Stimulated activated CD4-positive, alpha-beta T cell treated with anti-CD3 and anti-CD28 coated beads, TNF-alpha, amount 100 ng/mL, for 4 hours (primary cell): ENCODE measurements around the gene RAPGEF5.

Experiments used
- DNase-seq, 3 experiments: peaks; one replicate each; pipeline ENCODE4 v3.0.0-alpha.2; 2020; ENCODE audit warnings: low read depth in 3 of 3

The RAPGEF5 gene

GRCh38 chr7:22346383-22347107 is 10.4 kb downstream of the RAPGEF5 start:
- DNase-seq: no peak

- no peak for DNase-seq
These were observed 12.3 kb downstream of the RAPGEF5 start for GRCh38 chr7:22344655-22345054.

- no peak for DNase-seq
These were observed 13.3 kb downstream of the RAPGEF5 start for GRCh38 chr7:22343612-22344011.

- DNase-seq: no peak
These were observed 13.9 kb downstream of the RAPGEF5 start for GRCh38 chr7:22343071-22343470.

- DNase-seq: no peak
These were observed 17.1 kb downstream of the RAPGEF5 start for GRCh38 chr7:22339725-22340390.

GRCh38 chr7:22338877-22339276 is 18.1 kb downstream of the RAPGEF5 start:
- no peak for DNase-seq

GRCh38 chr7:22338411-22338810 is 18.5 kb downstream of the RAPGEF5 start:
- no peak for DNase-seq

- no peak for DNase-seq
These were observed 23.2 kb downstream of the RAPGEF5 start for GRCh38 chr7:22333680-22334141.

GRCh38 chr7:22332461-22332870 is 24.5 kb downstream of the RAPGEF5 start:
- DNase-seq: no peak

- no peak for DNase-seq
These were observed 25.2 kb downstream of the RAPGEF5 start for GRCh38 chr7:22331704-22332103.

- no peak for DNase-seq
These were observed 26.1 kb downstream of the RAPGEF5 start for GRCh38 chr7:22330903-22331302.

GRCh38 chr7:22329816-22330524 is 27.0 kb downstream of the RAPGEF5 start:
- DNase-seq: no peak

- no peak for DNase-seq
These were observed 30.8 kb downstream of the RAPGEF5 start for GRCh38 chr7:22326181-22326580.

GRCh38 chr7:22325671-22326070 is 31.3 kb downstream of the RAPGEF5 start:
- DNase-seq: no peak

- DNase-seq: no peak
These were observed 33.2 kb downstream of the RAPGEF5 start for GRCh38 chr7:22323714-22324113.

GRCh38 chr7:22320416-22320815 is 36.5 kb downstream of the RAPGEF5 start:
- DNase-seq: no peak

GRCh38 chr7:22319424-22320403 is 37.2 kb downstream of the RAPGEF5 start:
- DNase-seq: no peak

GRCh38 chr7:22318376-22318775 is 38.6 kb downstream of the RAPGEF5 start:
- DNase-seq: no peak

GRCh38 chr7:22317632-22318031 is 39.3 kb downstream of the RAPGEF5 start:
- no peak for DNase-seq

GRCh38 chr7:22316914-22317313 is 40.0 kb downstream of the RAPGEF5 start:
- DNase-seq: no peak

GRCh38 chr7:22307816-22308215 is 49.1 kb downstream of the RAPGEF5 start:
- no peak for DNase-seq
